Measurements from ENCODE around the gene BEAN1. TPM values are rescaled to one million over a fixed set of nuclear protein-coding genes. Genes with fewer than 3 reads are reported as not detected.
A peak's percentile ranks its signal among the peaks of the same experiment; 100 is the strongest.

Gene BEAN1
- total RNA-seq, 1 experiment from 2014 or later, result 0.61 TPM

DNA sequence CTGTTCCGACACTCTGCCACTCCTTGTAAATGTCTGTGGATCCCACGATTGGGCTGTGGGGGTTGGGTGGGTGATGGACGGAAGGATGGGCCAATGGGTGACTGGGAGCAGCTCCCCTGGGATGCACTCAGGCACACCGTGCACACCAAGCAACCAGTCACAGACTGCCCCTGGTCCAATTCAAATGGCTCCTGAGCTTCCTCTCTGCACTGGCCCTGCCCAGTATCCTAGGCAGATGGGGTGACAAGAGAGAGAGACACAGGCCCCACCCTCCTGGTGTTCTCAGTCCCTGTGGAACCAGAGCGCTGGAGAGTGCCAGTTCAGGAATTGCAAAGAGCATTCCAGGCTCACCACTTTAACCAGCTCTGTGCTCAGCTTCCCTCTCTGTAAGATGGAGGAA, 32.8 kb downstream of the BEAN1 start:
- H2AFZ ChIP-seq (ENCODE audit: low read depth, low read length, poor library complexity, severe bottlenecking), result no peak overlapping the region
- intact Hi-C loops (cut with micrococcal nuclease), result no loop called here
- no peaks in the 10 kb centered on the region for H3K79me2 ChIP-seq (ENCODE audit: insufficient read depth, low read length)
- ChIA-PET CTCF (no interaction called here), POLR2A (no interaction called here), RAD21 (ENCODE audit: low non-redundant PET in 1 of 2, low total read pairs in 2 of 2, uncharacterized antibody in 2 of 2, unreplicated experiment in 2 of 2) (no interaction called here)
- H3K9me2 ChIP-seq (ENCODE audit: insufficient read depth), result no peaks in the 10 kb centered on the region
- H4K20me1 ChIP-seq (ENCODE audit: insufficient read depth), result no peaks in the 10 kb centered on the region
- no peak for TF ChIP-seq ELF1 (IDR thresholded peaks at IDR 0.05; ENCODE audit: borderline replicate concordance, low read depth)
- TF ChIP-seq, protein P1, sequence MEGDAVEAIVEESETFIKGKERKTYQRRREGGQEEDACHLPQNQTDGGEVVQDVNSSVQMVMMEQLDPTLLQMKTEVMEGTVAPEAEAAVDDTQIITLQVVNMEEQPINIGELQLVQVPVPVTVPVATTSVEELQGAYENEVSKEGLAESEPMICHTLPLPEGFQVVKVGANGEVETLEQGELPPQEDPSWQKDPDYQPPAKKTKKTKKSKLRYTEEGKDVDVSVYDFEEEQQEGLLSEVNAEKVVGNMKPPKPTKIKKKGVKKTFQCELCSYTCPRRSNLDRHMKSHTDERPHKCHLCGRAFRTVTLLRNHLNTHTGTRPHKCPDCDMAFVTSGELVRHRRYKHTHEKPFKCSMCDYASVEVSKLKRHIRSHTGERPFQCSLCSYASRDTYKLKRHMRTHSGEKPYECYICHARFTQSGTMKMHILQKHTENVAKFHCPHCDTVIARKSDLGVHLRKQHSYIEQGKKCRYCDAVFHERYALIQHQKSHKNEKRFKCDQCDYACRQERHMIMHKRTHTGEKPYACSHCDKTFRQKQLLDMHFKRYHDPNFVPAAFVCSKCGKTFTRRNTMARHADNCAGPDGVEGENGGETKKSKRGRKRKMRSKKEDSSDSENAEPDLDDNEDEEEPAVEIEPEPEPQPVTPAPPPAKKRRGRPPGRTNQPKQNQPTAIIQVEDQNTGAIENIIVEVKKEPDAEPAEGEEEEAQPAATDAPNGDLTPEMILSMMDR (IDR thresholded peaks at IDR 0.05 in 2 of 3, conservative IDR thresholded peaks at IDR 0.05 in 1 of 3; ENCODE audit: borderline replicate concordance in 1 of 3, insufficient read depth in 1 of 3, low read depth in 2 of 3, low read length in 2 of 3), result no peak
- TF ChIP-seq, protein P2, sequence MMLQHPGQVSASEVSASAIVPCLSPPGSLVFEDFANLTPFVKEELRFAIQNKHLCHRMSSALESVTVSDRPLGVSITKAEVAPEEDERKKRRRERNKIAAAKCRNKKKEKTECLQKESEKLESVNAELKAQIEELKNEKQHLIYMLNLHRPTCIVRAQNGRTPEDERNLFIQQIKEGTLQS (IDR thresholded peaks at IDR 0.05), result no peak
- TF ChIP-seq EGR1 (IDR thresholded peaks at IDR 0.05; ENCODE audit: low read depth), result no peak
- no peak for TF ChIP-seq ZFX (IDR thresholded peaks at IDR 0.05)
- peak; percentile 76 for ATAC-seq
- H3K4me2 ChIP-seq (ENCODE audit: low read length), result no peak overlapping the region
- H3K36me3 ChIP-seq (ENCODE audit: control insufficient read depth in 1 of 2, insufficient read depth in 2 of 2, low read length in 2 of 2), result no peaks in the 10 kb centered on the region
- no peak overlapping the region for H3K4me3 ChIP-seq (replicated peaks in 1 of 2; ENCODE audit: low read depth in 1 of 2, low read length in 2 of 2)
- H3K9me3 ChIP-seq (ENCODE audit: control insufficient read depth in 1 of 2, insufficient read depth in 1 of 2, low read depth in 1 of 2, low read length in 2 of 2), result no peaks in the 10 kb centered on the region
- peaks cover 0 to 8% of the 10 kb centered on the region in 2 experiments; a peak in 2 of 4 replicates for H3K4me1 ChIP-seq (ENCODE audit: control insufficient read depth in 1 of 2, insufficient read depth in 2 of 2, low read length in 2 of 2)
- H3K27me3 ChIP-seq (ENCODE audit: insufficient read depth, low read length), result peaks cover 13% of the 10 kb centered on the region
- H3K9ac ChIP-seq (ENCODE audit: low read length), result no peak overlapping the region
- no peak overlapping the region for H3K27ac ChIP-seq (ENCODE audit: low read depth, low read length)
- BruUV-seq (replicated peaks), result no TSS peak
- no peak for DNase-seq (ENCODE audit: low read depth, low spot score)

DNA sequence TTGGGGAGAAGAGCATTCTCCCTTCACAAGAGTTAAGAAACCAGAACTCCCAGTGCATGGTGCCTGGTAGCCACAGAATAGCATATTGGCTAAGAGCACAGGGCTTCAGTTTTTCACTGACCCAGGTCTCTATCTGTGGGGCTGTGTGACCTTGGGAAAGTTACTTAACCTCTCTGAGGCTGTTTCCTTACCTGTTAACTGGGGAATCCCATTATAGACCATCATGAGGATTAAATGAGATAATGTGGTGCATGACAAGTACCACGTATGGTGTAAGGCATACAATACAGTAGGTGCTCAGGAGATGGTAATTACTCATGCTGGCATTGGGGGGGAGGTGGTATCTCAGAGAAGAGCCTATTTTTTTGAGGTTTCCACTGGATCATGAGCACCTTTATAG, 33.6 kb downstream of the BEAN1 start:
- H4K20me1 ChIP-seq (ENCODE audit: insufficient read depth), result no peaks in the 10 kb centered on the region
- H3K27me3 ChIP-seq (ENCODE audit: insufficient read depth, low read length), result peaks cover 13% of the 10 kb centered on the region
- ChIA-PET CTCF (no interaction called here), RAD21 (ENCODE audit: low non-redundant PET in 1 of 2, low total read pairs in 2 of 2, uncharacterized antibody in 2 of 2, unreplicated experiment in 2 of 2) (no interaction called here), POLR2A (no interaction called here)
- DNase-seq (ENCODE audit: low read depth, low spot score) (no peak), ATAC-seq (no peak)
- BruUV-seq (replicated peaks), result no TSS peak
- no peak overlapping the region for H3K4me2 ChIP-seq (ENCODE audit: low read length)
- H2AFZ ChIP-seq (ENCODE audit: low read depth, low read length, poor library complexity, severe bottlenecking), result no peak overlapping the region
- no peaks in the 10 kb centered on the region for H3K9me3 ChIP-seq (ENCODE audit: control insufficient read depth in 1 of 2, insufficient read depth in 1 of 2, low read depth in 1 of 2, low read length in 2 of 2)
- intact Hi-C loops (cut with micrococcal nuclease), result no loop called here
- no peak overlapping the region for H3K27ac ChIP-seq (ENCODE audit: low read depth, low read length)
- no peaks in the 10 kb centered on the region for H3K9me2 ChIP-seq (ENCODE audit: insufficient read depth)
- H3K79me2 ChIP-seq (ENCODE audit: insufficient read depth, low read length), result no peaks in the 10 kb centered on the region
- no peaks in the 10 kb centered on the region for H3K36me3 ChIP-seq (ENCODE audit: control insufficient read depth in 1 of 2, insufficient read depth in 2 of 2, low read length in 2 of 2)
- H3K9ac ChIP-seq (ENCODE audit: low read length), result no peak overlapping the region
- H3K4me1 ChIP-seq (ENCODE audit: control insufficient read depth in 1 of 2, insufficient read depth in 2 of 2, low read length in 2 of 2), result peaks cover 0 to 8% of the 10 kb centered on the region in 2 experiments; a peak in 2 of 4 replicates
- TF ChIP-seq RAD21 (IDR thresholded peaks at IDR 0.05; ENCODE audit: low read depth), result no peak
- no peak for TF ChIP-seq POLR2AphosphoS5 (IDR thresholded peaks at IDR 0.05; ENCODE audit: low read depth, low read length)
- TF ChIP-seq EZH2 (IDR thresholded peaks at IDR 0.05), result no peak
- no peak for TF ChIP-seq YY1 (IDR thresholded peaks at IDR 0.05; ENCODE audit: extremely low read depth, insufficient replicate concordance, low read depth, low read length)
- TF ChIP-seq CBX3 (IDR thresholded peaks at IDR 0.05; ENCODE audit: low read depth), result no peak
- no peak for TF ChIP-seq FOSL1 (IDR thresholded peaks at IDR 0.05; ENCODE audit: low read depth)
- no peak for TF ChIP-seq EZH2phosphoT487 (IDR thresholded peaks at IDR 0.05; ENCODE audit: borderline replicate concordance)
- TF ChIP-seq, protein P3, sequence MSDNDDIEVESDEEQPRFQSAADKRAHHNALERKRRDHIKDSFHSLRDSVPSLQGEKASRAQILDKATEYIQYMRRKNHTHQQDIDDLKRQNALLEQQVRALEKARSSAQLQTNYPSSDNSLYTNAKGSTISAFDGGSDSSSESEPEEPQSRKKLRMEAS (IDR thresholded peaks at IDR 0.05), result no peak
- no peak for TF ChIP-seq ZNF274 (IDR thresholded peaks at IDR 0.05; ENCODE audit: low read depth, low read length)
- no peak overlapping the region for H3K4me3 ChIP-seq (replicated peaks in 1 of 2; ENCODE audit: low read depth in 1 of 2, low read length in 2 of 2)

Measured in HCT116 (cell line).